HepG2 (cell line): ENCODE data around the gene CHODL.

ENCODE experiments used
- CREM ChIP-seq, 2 experiments: sonication (generic) in 1 of 2; formaldehyde crosslinking in 1 of 2; IDR thresholded peaks; 2 replicates each; pipeline versions ENCODE4 v1.4.0 to v1.6.1; 2016 to 2020; ENCODE audit warnings: antibody characterized with exemption in 1 of 2, mild to moderate bottlenecking in 1 of 2, missing genetic modification reagents in 1 of 2
- POLR2A ChIP-seq, 2 experiments: IDR thresholded peaks; 2 replicates each; pipeline ENCODE4 v1.6.1; 2011; ENCODE audit warnings: low read depth in 2 of 2, low read length in 2 of 2, mild to moderate bottlenecking in 1 of 2, moderate library complexity in 1 of 2; ENCODE audit not compliant: insufficient read depth in 1 of 2
- U2AF1 ChIP-seq: fragments of 200-400 bp; formaldehyde crosslinking; optimal IDR thresholded peaks from 2 replicates; pipeline ENCODE3; 2017; ENCODE audit warnings: mild to moderate bottlenecking, low read depth, low read length
- YY1 ChIP-seq: IDR thresholded peaks from 2 replicates; pipeline ENCODE4 v1.6.1; 2011; ENCODE audit warnings: low read length, low read depth, moderate library complexity, mild to moderate bottlenecking; ENCODE audit not compliant: insufficient read depth, insufficient replicate concordance
- TF ChIP-seq, protein P1 (sequence below): IDR thresholded peaks from 2 replicates; pipeline ENCODE4 v1.6.1; 2016; ENCODE audit warnings: low read depth, missing genetic modification reagents, missing compliant biosample characterization
- TF ChIP-seq, protein P2 (sequence below): sonication (generic); formaldehyde crosslinking; IDR thresholded peaks from 2 replicates; pipeline ENCODE4 v1.5.1; 2020; ENCODE audit warnings: mild to moderate bottlenecking, missing genetic modification reagents, borderline replicate concordance
- TF ChIP-seq, protein P3 (sequence below): IDR thresholded peaks from 2 replicates; pipeline ENCODE4 v1.6.1; 2016; ENCODE audit warnings: missing compliant biosample characterization, missing genetic modification reagents, borderline replicate concordance

DNA sequence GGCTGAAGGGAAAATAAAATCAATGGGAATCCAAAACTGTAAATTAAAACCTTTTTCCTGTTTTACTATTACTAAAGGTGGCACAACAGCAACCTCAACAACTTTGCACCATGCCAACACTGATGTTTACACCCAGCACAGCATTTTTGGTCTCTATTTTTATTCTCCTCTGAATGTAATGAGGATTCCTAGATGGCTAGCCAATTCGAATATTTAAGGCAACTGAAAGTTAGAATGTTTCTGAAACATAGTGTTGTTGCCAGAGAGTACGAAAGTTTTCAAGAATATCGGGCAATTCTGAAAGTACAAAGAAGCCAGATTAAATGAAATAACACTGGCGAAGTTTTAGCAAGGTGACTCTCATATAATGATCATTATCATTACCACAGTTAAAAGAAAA lies 40.7 kb downstream of the CHODL start:
- TF ChIP-seq YY1 (no peak), U2AF1 (no peak), POLR2A (IDR thresholded peaks at IDR 0.05; ENCODE audit: insufficient read depth in 1 of 2, low read depth in 2 of 2, low read length in 2 of 2) (no peak), CREM (IDR thresholded peaks at IDR 0.05) (no peak), CREM (CRISPR knock-in tag; IDR thresholded peaks at IDR 0.05) (no peak)
- TF ChIP-seq, protein P1, sequence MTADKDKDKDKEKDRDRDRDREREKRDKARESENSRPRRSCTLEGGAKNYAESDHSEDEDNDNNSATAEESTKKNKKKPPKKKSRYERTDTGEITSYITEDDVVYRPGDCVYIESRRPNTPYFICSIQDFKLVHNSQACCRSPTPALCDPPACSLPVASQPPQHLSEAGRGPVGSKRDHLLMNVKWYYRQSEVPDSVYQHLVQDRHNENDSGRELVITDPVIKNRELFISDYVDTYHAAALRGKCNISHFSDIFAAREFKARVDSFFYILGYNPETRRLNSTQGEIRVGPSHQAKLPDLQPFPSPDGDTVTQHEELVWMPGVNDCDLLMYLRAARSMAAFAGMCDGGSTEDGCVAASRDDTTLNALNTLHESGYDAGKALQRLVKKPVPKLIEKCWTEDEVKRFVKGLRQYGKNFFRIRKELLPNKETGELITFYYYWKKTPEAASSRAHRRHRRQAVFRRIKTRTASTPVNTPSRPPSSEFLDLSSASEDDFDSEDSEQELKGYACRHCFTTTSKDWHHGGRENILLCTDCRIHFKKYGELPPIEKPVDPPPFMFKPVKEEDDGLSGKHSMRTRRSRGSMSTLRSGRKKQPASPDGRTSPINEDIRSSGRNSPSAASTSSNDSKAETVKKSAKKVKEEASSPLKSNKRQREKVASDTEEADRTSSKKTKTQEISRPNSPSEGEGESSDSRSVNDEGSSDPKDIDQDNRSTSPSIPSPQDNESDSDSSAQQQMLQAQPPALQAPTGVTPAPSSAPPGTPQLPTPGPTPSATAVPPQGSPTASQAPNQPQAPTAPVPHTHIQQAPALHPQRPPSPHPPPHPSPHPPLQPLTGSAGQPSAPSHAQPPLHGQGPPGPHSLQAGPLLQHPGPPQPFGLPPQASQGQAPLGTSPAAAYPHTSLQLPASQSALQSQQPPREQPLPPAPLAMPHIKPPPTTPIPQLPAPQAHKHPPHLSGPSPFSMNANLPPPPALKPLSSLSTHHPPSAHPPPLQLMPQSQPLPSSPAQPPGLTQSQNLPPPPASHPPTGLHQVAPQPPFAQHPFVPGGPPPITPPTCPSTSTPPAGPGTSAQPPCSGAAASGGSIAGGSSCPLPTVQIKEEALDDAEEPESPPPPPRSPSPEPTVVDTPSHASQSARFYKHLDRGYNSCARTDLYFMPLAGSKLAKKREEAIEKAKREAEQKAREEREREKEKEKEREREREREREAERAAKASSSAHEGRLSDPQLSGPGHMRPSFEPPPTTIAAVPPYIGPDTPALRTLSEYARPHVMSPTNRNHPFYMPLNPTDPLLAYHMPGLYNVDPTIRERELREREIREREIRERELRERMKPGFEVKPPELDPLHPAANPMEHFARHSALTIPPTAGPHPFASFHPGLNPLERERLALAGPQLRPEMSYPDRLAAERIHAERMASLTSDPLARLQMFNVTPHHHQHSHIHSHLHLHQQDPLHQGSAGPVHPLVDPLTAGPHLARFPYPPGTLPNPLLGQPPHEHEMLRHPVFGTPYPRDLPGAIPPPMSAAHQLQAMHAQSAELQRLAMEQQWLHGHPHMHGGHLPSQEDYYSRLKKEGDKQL (CRISPR knock-in tag) = no peak
- TF ChIP-seq, protein P2, sequence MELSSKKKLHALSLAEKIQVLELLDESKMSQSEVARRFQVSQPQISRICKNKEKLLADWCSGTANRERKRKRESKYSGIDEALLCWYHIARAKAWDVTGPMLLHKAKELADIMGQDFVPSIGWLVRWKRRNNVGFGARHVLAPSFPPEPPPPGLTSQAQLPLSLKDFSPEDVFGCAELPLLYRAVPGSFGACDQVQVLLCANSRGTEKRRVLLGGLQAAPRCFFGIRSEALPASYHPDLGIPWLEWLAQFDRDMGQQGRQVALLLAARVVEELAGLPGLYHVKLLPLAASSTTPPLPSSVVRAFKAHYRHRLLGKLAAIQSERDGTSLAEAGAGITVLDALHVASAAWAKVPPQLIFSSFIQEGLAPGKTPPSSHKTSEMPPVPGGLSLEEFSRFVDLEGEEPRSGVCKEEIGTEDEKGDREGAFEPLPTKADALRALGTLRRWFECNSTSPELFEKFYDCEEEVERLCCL = no peak
- TF ChIP-seq, protein P3, sequence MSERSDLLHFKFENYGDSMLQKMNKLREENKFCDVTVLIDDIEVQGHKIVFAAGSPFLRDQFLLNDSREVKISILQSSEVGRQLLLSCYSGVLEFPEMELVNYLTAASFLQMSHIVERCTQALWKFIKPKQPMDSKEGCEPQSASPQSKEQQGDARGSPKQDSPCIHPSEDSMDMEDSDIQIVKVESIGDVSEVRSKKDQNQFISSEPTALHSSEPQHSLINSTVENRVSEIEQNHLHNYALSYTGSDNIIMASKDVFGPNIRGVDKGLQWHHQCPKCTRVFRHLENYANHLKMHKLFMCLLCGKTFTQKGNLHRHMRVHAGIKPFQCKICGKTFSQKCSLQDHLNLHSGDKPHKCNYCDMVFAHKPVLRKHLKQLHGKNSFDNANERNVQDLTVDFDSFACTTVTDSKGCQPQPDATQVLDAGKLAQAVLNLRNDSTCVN = no peak
